Parathyroid adenoma (tissue), 2 donors: ENCODE measurements around the gene ANKRD55.

Experiments
- H2AFZ ChIP-seq: fragments of 300-600 bp; sonication (generic); one replicate; pipeline ENCODE4 v1.7.0; 2017; ENCODE audit warnings: antibody characterized with exemption, mild to moderate bottlenecking
- H3K27ac ChIP-seq: fragments of 300-600 bp; sonication (generic); one replicate; pipeline ENCODE4 v1.7.0; 2017
- H3K27me3 ChIP-seq: fragments of 300-600 bp; sonication (generic); one replicate; pipeline ENCODE4 v1.7.0; 2017; ENCODE audit warnings: low read length; ENCODE audit not compliant: control insufficient read depth, insufficient read depth
- H3K36me3 ChIP-seq: fragments of 300-600 bp; sonication (generic); one replicate; pipeline ENCODE4 v1.7.0; 2017; ENCODE audit warnings: low read length; ENCODE audit not compliant: control insufficient read depth, insufficient read depth
- H3K4me1 ChIP-seq: fragments of 300-600 bp; sonication (generic); one replicate; pipeline ENCODE4 v1.7.0; 2017; ENCODE audit warnings: control low read depth
- H3K4me2 ChIP-seq: fragments of 300-600 bp; sonication (generic); one replicate; pipeline ENCODE4 v1.7.0; 2017; ENCODE audit warnings: low read length
- H3K4me3 ChIP-seq: fragments of 300-600 bp; sonication (generic); one replicate; pipeline ENCODE4 v1.7.0; 2017; ENCODE audit warnings: low read depth, low read length
- H3K79me2 ChIP-seq: fragments of 300-600 bp; sonication (generic); one replicate; pipeline ENCODE4 v1.7.0; 2017; ENCODE audit warnings: control low read depth
- H3K9ac ChIP-seq: fragments of 300-600 bp; sonication (generic); one replicate; pipeline ENCODE4 v1.7.0; 2017; ENCODE audit warnings: mild to moderate bottlenecking
- H3K9me3 ChIP-seq: fragments of 300-600 bp; sonication (generic); one replicate; pipeline ENCODE4 v1.7.0; 2017; ENCODE audit warnings: low read length; ENCODE audit not compliant: control insufficient read depth
- TF ChIP-seq, protein P1 (sequence below): fragments of 300-600 bp; sonication (generic); IDR thresholded peaks from one replicate; pipeline ENCODE4 v1.7.0; 2017; ENCODE audit warnings: antibody characterized with exemption, mild to moderate bottlenecking
- donor health status: primary hyperparathyroidism.

ANKRD55 gene

DNA sequence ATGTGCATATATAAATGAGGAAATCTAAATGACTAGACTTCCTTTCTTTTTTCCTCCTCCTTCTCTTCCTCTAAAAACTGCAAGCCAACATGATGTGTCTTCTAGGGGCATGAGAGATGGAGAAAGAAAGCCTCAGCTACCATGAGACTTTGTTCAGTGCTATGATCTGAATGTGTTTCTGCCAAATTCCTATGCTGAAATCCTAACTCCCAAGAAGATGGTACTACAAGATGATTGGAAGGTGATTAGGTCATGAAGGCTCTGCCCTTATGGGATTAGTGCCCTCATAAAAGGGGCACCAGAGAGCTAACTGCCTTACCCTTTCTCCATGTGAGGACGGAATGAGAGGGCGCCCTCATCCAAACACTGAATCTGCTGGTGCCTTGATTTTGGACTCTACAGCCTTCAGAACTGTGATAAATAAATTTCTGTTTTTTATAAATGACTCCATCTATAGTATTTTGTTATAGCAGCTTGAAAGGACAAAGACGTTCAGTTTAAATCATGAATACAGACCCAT lies 166.1 kb downstream of the ANKRD55 start:
- no peaks in the 10 kb centered on the region for H3K9me3 ChIP-seq
- no peak overlapping the region for H3K4me3 ChIP-seq
- TF ChIP-seq, protein P1, sequence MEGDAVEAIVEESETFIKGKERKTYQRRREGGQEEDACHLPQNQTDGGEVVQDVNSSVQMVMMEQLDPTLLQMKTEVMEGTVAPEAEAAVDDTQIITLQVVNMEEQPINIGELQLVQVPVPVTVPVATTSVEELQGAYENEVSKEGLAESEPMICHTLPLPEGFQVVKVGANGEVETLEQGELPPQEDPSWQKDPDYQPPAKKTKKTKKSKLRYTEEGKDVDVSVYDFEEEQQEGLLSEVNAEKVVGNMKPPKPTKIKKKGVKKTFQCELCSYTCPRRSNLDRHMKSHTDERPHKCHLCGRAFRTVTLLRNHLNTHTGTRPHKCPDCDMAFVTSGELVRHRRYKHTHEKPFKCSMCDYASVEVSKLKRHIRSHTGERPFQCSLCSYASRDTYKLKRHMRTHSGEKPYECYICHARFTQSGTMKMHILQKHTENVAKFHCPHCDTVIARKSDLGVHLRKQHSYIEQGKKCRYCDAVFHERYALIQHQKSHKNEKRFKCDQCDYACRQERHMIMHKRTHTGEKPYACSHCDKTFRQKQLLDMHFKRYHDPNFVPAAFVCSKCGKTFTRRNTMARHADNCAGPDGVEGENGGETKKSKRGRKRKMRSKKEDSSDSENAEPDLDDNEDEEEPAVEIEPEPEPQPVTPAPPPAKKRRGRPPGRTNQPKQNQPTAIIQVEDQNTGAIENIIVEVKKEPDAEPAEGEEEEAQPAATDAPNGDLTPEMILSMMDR: no peak
- no peak overlapping the region for H3K9ac ChIP-seq
- no peaks in the 10 kb centered on the region for H3K79me2 ChIP-seq
- H3K27me3 ChIP-seq: no peaks in the 10 kb centered on the region
- no peaks in the 10 kb centered on the region for H3K36me3 ChIP-seq
- H3K4me1 ChIP-seq: no peaks in the 10 kb centered on the region
- no peak overlapping the region for H3K27ac ChIP-seq
- no peak overlapping the region for H3K4me2 ChIP-seq
- no peak overlapping the region for H2AFZ ChIP-seq

DNA sequence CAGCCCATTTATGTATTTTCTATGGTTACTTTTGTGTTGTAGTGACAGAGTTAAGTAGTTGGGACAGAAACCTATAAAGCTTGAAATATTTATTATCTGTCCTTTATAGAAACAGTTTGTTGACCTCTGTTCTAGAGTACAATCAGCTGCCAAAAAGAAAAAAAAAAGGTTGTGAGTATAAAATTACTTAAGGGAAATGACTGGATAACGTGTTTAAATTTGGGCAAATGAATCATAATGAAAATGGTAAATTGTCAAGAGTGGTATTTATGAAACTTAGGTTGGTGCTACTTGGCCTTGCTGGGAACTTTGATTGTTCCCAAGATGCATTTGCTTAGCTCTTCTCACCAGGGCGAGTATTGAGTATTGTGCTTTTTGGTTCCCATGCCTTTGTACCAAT lies 168.1 kb downstream of the ANKRD55 start:
- no peaks in the 10 kb centered on the region for H3K79me2 ChIP-seq
- TF ChIP-seq, protein P1: no peak
- H3K9ac ChIP-seq: no peak overlapping the region
- H3K4me2 ChIP-seq: no peak overlapping the region
- no peaks in the 10 kb centered on the region for H3K27me3 ChIP-seq
- no peak overlapping the region for H3K4me3 ChIP-seq
- no peaks in the 10 kb centered on the region for H3K9me3 ChIP-seq
- H2AFZ ChIP-seq: no peak overlapping the region
- H3K4me1 ChIP-seq: no peaks in the 10 kb centered on the region
- H3K36me3 ChIP-seq: no peaks in the 10 kb centered on the region
- H3K27ac ChIP-seq: no peak overlapping the region

DNA sequence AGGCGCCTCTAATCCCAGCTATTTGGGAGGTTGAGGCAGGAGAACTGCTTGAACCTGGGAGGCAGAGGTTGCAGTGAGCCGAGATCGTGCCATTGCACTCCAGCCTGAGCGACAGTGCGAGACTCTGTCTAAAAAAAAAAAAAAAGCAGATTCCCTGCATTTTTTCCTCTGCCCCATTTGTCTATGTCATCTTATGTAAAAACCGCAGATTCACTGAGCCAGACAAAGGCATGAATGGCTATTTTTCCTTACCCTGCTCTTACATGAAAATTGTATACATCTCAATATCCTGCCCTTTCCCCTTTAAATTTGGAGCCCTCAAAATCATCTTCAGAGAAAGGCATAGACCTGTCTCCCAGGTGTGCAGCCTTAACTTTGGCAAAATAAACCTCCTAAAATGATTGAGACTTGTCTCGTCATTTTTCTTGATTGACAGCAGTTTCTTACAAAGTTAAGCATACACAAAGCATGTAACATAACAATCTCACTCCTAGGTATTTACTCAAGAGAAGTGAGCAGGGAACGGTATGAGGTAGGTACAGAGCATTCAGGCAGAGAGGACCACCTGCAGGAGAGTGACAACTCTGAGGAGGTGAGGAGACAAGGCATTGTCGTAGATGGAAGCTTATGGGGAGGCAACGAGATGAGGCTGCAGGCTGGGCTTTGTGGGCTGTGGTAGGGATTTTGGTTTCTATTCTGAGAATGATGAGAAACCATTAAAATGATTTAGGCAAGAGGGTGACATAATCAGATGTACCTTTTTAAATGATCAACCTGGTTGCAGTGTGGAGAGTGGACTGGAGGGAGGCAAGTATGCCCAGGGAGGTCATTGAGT lies 172.6 kb downstream of the ANKRD55 start:
- Histone ChIP-seq H3K4me1 (no peaks in the 10 kb centered on the region), H3K4me2 (no peak overlapping the region), H3K27me3 (no peaks in the 10 kb centered on the region), H3K27ac (no peak overlapping the region), H3K4me3 (no peak overlapping the region), H2AFZ (no peak overlapping the region), H3K9ac (no peak overlapping the region), H3K9me3 (no peaks in the 10 kb centered on the region), H3K36me3 (no peaks in the 10 kb centered on the region), H3K79me2 (no peaks in the 10 kb centered on the region)
- TF ChIP-seq, protein P1: no peak

DNA sequence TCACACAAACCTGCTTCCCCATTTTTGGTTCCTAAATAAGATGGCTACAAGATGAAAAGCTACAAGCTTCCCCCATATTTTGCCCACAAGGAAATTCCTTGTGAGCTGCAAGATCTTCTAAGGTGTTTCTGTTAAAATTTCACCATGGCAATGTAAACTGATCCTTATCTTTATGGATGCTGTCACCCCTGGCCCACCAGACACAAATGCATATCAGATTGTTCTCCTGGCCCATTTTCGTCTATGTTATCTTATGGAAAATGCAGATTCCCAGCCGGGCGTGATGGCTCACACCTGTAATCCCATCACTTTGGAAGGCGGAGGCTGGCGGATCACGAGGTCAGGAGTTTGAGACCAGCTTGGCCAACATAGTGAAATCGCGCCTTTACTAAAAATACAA lies 173.3 kb downstream of the ANKRD55 start:
- Histone ChIP-seq H3K4me1 (no peaks in the 10 kb centered on the region), H3K36me3 (no peaks in the 10 kb centered on the region), H3K27me3 (no peaks in the 10 kb centered on the region), H3K9me3 (no peaks in the 10 kb centered on the region), H3K79me2 (no peaks in the 10 kb centered on the region), H3K9ac (no peak overlapping the region), H2AFZ (no peak overlapping the region), H3K27ac (no peak overlapping the region), H3K4me2 (no peak overlapping the region), H3K4me3 (no peak overlapping the region)
- TF ChIP-seq, protein P1: no peak

DNA sequence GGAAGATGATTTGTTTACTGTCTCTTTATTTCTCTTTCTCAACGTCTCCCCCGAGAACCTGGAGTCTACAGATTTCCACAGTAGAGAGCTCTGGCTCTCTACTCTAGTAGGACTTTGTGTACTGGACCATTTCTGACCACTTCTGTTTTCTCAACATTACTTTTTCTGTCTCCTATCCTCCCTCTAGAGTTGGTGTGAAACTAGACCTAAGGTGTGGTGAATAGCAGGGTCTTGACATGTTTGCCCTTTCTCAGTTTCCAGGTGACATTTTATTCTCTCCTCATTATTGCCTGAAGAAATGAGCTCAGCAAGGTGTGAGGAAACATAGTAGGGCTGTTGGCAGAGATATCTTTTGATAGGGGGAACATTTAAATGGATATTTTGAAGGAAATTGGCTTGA lies 176.3 kb downstream of the ANKRD55 start:
- no peak overlapping the region for H3K4me2 ChIP-seq
- H3K9me3 ChIP-seq: no peaks in the 10 kb centered on the region
- TF ChIP-seq, protein P1: no peak
- H3K27ac ChIP-seq: no peak overlapping the region
- no peaks in the 10 kb centered on the region for H3K4me1 ChIP-seq
- H3K36me3 ChIP-seq: no peaks in the 10 kb centered on the region
- H2AFZ ChIP-seq: no peak overlapping the region
- H3K9ac ChIP-seq: no peak overlapping the region
- no peaks in the 10 kb centered on the region for H3K27me3 ChIP-seq
- H3K79me2 ChIP-seq: no peaks in the 10 kb centered on the region
- no peak overlapping the region for H3K4me3 ChIP-seq
